K562 (cell line): ENCODE data around the gene TDRD9. TPM values are rescaled to one million over a fixed set of nuclear protein-coding genes. Genes with fewer than 3 reads are reported as not detected.

Experiments used
- ATF1 ChIP-seq, 2 experiments: fragments of 450-650 bp in 1 of 2; IDR thresholded peaks; 2 replicates each; pipeline ENCODE4 v1.6.1; 2016; ENCODE audit warnings: missing compliant biosample characterization in 1 of 2, missing genetic modification characterization in 1 of 2
- C11orf30 ChIP-seq: fragments of 450-650 bp; IDR thresholded peaks from 2 replicates; pipeline ENCODE4 v1.6.1; 2016; ENCODE audit warnings: low read depth, mild to moderate bottlenecking
- GTF2A2 ChIP-seq: IDR thresholded peaks from 2 replicates; pipeline ENCODE4 v1.6.1; 2016; ENCODE audit warnings: mild to moderate bottlenecking, missing genetic modification characterization, missing compliant biosample characterization
- HNRNPUL1 ChIP-seq: fragments of 200-400 bp; formaldehyde crosslinking; IDR thresholded peaks from 2 replicates; pipeline ENCODE4 v1.6.1; 2017; ENCODE audit warnings: low read length
- JUN ChIP-seq, 2 experiments: sonication (generic) in 1 of 2; formaldehyde crosslinking in 1 of 2; IDR thresholded peaks; 2 replicates each; pipeline versions ENCODE4 v1.6.1 to v1.8.0; 2012 to 2022; ENCODE audit warnings: borderline replicate concordance in 2 of 2, mild to moderate bottlenecking in 2 of 2, improper control_type of control experiment in 1 of 2, low read depth in 1 of 2, low read length in 1 of 2, missing genetic modification reagents in 1 of 2
- POLR2G ChIP-seq: fragments of 200-400 bp; formaldehyde crosslinking; IDR thresholded peaks from 2 replicates; pipeline ENCODE4 v1.6.1; 2017; ENCODE audit warnings: low read depth, mild to moderate bottlenecking, antibody characterized with exemption, low read length, moderate library complexity
- RBBP5 ChIP-seq: fragments of 200-600 bp; sonication (generic); IDR thresholded peaks from 2 replicates; pipeline ENCODE4 v1.6.1; 2012; ENCODE audit warnings: borderline replicate concordance, mild to moderate bottlenecking, low read length, control low read depth, inconsistent platforms; ENCODE audit not compliant: insufficient read depth, poor library complexity, severe bottlenecking
- TEAD1 ChIP-seq, 2 experiments: fragments of 450-650 bp in 1 of 2; sonication (generic) in 1 of 2; formaldehyde crosslinking; IDR thresholded peaks; 2 replicates each; pipeline versions ENCODE4 v1.4.0 to v1.8.0; 2020 to 2022; ENCODE audit warnings: mild to moderate bottlenecking in 2 of 2, missing genetic modification reagents in 1 of 2
- ZBTB12 ChIP-seq: fragments of 250-450 bp; sonication (Bioruptor Pico); IDR thresholded peaks from 2 replicates; pipeline ENCODE4 v1.4.0; 2020
- ZHX1 ChIP-seq: fragments of 150-350 bp; conservative IDR thresholded peaks from 2 replicates; pipeline ENCODE4 v1.6.1; 2014; ENCODE audit warnings: low read length
- ZNF280B ChIP-seq: fragments of 250-450 bp; sonication (Bioruptor Pico); IDR thresholded peaks from 2 replicates; pipeline ENCODE4 v1.5.1; 2021; ENCODE audit warnings: mild to moderate bottlenecking
- ZNF347 ChIP-seq: fragments of 450-650 bp; formaldehyde crosslinking; IDR thresholded peaks from 2 replicates; pipeline ENCODE4 v1.4.0; 2020; ENCODE audit warnings: low read depth, mild to moderate bottlenecking, moderate library complexity
- polyA plus RNA-seq, 8 experiments: library from polyadenylated mRNA; depleted of rRNA in 4 of 8; stranded (reverse) in 5 of 8; unstranded in 3 of 8; fragments of >200 nt; fragmentation: Nextera tagmentation in 2 of 8; fragmentation: Illumina TruSeq in 1 of 8; extraction: Ambion mirVana in 2 of 8; extraction: Trizol in 1 of 8; gene quantifications; 2 replicates each; pipeline versions ENCODE4 v1.2.1 to v1.2.3, GENCODE V29; 2011 to 2014; ENCODE audit warnings: inconsistent platforms in 1 of 8, missing spikeins in 1 of 8
- total RNA-seq, 7 experiments: library from RNA; depleted of rRNA in 6 of 7; stranded (reverse); fragments of >200 nt in 6 of 7; fragmentation: Illumina TruSeq in 2 of 7; extraction: Trizol in 2 of 7; gene quantifications; 2 replicates each; pipeline versions ENCODE4 v1.2.1 to v1.2.3, GENCODE V29; 2011 to 2021; ENCODE audit warnings: low replicate concordance in 1 of 7
- TF ChIP-seq, protein P1 (sequence below): sonication (generic); formaldehyde crosslinking; IDR thresholded peaks from 2 replicates; pipeline ENCODE4 v1.8.0; 2023; ENCODE audit warnings: mild to moderate bottlenecking, missing genetic modification reagents

The TDRD9 gene
- total and polyA plus RNA-seq, 9 of the 15 experiments (the other 6 are each of a cell fraction or from before 2014, with no cell fraction given) = 0.04 to 0.14 (median 0.04) TPM; not detected in 5

DNA sequence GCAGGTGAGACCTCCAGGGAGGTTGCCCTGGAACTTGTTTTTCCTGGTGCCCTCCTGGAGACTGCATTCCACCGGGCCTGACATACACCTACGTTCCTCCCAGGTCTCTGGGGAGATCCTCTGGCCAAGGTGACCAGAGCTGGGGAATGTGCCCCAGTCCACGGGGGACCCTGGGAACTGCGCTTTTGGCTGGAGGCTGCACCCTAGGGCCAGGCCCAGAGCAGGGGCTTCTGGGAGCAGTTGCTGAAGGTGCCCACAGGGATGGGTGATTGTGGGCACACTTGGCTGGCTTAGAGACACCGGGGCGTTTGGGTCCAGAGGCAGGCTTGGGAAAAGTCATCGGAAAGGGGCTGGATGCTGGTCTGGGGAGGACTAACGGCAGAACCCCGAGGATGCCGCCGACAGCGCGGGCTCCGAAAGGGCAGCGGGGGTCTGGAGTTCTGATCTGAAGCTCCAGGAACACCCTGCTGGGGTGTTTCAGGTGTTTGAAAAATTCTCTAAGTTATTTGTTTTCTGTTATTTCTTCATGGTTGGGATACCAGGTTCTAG, 36.5 kb upstream of the TDRD9 start (continued):
- no peak for TF ChIP-seq GTF2A2
- TF ChIP-seq C11orf30 = no peak
- no peak for TF ChIP-seq ZNF280B (CRISPR knock-in tag)
- no peak for TF ChIP-seq JUN (IDR thresholded peaks at IDR 0.05; ENCODE audit: borderline replicate concordance, low read depth, low read length)
- no peak for TF ChIP-seq JUN (CRISPR knock-in tag; IDR thresholded peaks at IDR 0.05; ENCODE audit: borderline replicate concordance)
- TF ChIP-seq ZNF347 (CRISPR knock-in tag) = no peak
- no peak for TF ChIP-seq ZBTB12
- TF ChIP-seq ATF1 (CRISPR knock-in tag; IDR thresholded peaks at IDR 0.05) = no peak
- TF ChIP-seq ATF1 (tag; IDR thresholded peaks at IDR 0.05) = no peak
- no peak for TF ChIP-seq TEAD1 (CRISPR knock-in tag; IDR thresholded peaks at IDR 0.05)
- TF ChIP-seq RBBP5 = no peak
- TF ChIP-seq HNRNPUL1 = no peak
- TF ChIP-seq, protein P1, sequence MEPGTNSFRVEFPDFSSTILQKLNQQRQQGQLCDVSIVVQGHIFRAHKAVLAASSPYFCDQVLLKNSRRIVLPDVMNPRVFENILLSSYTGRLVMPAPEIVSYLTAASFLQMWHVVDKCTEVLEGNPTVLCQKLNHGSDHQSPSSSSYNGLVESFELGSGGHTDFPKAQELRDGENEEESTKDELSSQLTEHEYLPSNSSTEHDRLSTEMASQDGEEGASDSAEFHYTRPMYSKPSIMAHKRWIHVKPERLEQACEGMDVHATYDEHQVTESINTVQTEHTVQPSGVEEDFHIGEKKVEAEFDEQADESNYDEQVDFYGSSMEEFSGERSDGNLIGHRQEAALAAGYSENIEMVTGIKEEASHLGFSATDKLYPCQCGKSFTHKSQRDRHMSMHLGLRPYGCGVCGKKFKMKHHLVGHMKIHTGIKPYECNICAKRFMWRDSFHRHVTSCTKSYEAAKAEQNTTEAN = no peak
- TF ChIP-seq ZHX1 = no peak
- TF ChIP-seq POLR2G = no peak
